Glomerular visceral epithelial cell (primary cell): ENCODE measurements around the gene RERE.

Experiments used
- DNase-seq: peaks from one replicate; pipeline ENCODE4 v3.0.0-alpha.2; 2016; ENCODE audit errors: extremely low spot score

Gene RERE

DNA sequence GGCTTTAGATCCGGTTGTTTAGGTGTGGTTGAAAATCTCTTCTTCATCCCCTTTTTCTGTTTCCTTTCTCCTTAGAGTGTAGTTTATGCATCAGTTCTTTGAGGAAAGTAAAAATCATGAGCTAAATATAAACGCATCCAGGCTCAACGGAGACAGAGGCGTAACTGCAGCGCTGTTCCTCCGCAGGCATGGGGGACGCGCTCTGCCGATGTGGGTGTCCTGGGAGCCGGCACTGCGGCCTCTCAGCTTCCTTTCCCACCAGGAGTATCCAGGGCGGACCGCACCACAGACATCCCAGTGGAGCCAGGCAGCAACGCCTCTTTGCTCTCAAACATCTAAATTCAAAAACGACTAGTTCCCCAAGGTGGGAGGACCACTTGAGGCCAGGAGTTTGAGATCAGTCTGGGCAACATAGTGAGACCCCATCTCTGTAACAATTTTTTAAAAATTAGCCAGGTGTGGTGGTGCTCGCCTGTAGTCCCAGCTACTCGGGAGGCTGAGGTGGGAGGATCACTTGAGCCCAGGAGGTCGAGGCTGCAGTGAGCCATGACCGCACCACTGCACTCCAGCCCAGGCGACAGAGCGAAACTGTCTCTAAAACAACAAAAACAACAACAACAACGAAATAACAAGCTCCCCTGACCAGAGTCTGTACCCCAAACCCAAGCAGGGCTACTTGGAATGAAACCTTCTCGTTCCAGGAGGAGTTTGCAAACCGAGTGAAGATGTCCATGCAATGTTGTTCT is 483.2 kb downstream of the RERE start:
- no peak for DNase-seq

- DNase-seq = no peak
Observed at GRCh38 chr1:8333246-8333987, 484.0 kb downstream of the RERE start.

DNA sequence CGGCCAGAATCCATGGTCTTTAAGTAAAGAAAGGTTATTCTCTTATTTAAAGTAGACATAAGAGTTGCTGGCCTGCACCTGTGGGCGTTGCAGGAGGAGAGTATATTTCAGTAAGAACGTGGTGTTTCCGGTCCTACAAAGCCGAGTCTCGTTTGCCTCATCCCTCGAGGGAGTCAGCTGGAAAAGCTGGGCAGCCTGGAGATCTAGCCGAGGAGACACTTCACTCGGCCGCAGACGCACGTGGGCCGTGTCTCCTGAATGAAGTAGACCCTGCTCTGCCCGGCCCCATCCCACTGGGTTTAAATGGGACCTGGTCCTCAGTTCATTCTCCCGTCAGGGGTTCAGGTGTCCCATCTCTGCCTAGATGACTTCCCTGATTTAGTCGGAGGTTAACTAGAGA is 484.6 kb downstream of the RERE start:
- DNase-seq = no peak

- DNase-seq = no peak
Observed at GRCh38 chr1:8330271-8331125, 486.9 kb downstream of the RERE start.

DNA sequence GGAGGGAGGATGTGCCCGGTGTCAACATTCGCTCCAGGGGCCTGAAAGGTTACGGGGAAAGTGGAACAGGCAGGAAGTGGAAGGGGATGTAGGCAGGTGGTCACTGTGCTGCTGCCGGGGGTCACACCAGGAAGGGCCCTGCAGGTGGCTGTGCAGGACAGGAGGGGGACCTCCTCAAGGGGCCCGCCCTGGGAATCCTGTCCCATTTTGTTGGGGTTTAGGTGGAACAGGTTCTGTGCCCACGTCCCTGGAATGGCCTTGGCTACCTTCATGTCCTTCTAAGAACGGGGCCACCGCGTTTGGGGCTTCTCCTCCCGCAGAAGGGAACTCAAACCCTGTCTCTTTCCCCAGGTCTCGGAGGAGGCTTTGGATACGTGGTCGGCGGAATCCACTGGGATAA is 487.6 kb downstream of the RERE start:
- DNase-seq = no peak

- no peak for DNase-seq
Observed at GRCh38 chr1:8329439-8329838, 488.0 kb downstream of the RERE start.

GRCh38 chr1:8328271-8328670 is 489.2 kb downstream of the RERE start:
- no peak for DNase-seq

DNA sequence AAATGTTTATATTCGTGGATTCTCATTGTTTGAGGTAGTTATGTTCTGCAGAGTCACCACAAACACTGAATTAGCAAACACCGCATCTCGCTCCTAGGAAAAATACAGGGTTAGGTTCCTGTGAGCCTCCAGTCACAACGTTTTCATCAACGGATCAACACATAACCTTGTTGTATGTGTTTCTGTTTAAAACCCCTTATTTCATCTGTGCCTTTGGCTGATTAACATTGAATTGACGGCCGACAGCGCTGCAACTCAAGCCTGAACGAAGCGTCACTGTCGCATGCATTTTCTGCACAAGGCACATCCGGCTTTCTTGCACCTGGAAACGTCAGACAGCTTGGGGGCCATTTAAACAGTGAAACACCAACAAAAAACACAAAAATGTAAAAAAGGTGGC is 491.2 kb downstream of the RERE start:
- DNase-seq = no peak

DNA sequence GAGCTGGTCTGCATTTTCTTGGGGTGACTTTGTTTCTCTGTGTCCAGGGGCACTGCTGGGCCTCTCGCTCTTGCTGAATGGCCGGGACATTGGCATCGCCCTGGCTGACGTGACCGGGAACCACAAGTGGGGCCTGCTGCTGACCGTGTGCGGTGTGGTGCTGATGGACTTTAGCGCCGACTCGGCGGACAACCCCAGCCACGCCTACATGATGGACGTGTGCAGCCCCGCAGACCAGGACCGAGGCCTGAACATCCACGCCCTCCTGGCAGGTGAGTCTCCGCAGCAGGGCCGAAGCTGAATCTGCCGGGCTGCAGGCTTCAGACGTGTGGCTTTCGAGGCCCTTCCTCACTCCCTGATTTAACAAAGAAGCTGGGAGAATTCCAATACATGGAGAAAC is 491.7 kb downstream of the RERE start:
- DNase-seq = no peak

DNA sequence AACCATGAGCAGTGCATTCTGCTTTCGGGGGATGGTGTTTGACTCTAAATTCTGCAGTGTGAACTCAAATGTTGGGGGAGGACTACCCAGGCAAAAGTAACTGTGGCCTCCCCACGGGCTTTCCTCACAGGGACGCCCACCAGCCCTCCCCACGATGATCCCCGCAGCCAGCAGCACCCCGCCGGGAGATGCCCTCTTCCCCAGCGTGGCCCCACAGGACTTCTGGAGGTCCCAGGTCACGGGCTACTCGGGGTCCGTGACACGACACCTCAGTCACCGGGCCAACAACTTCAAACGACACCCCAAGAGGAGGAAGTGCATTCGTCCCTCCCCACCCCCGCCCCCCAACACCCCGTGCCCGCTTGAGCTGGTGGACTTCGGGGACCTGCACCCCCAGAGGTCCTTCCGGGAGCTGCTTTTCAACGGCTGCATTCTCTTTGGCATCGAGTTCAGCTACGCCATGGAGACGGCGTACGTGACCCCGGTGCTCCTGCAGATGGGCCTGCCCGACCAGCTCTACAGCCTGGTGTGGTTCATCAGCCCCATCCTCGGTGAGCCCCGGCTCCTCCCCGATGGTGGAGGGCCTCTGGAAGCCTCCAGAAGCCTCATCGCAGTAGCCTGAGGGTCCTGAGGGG is 493.1 kb downstream of the RERE start:
- no peak for DNase-seq

GRCh38 chr1:8323706-8324105 is 493.7 kb downstream of the RERE start:
- DNase-seq = no peak

DNA sequence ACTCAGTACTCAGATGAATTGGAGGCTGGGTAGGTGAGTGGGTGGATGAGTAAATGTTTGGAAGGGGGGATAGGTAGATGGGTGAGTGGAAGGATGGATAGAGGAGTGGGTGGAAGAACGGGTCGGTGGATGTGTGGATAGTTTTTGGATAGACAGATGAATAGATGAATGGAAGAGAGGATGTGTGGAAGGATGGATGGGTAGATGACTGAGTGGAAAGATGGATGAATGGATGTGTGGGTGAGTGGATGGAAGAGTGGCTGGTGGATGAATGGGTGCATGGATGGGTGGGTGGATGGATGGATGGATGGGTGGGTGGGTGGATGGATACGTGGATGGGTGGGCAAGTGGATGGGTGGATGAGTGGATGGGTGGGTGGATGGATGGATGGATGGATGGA is 495.8 kb downstream of the RERE start:
- no peak for DNase-seq

- no peak for DNase-seq
Observed at GRCh38 chr1:8318436-8318835, 499.0 kb downstream of the RERE start.

DNA sequence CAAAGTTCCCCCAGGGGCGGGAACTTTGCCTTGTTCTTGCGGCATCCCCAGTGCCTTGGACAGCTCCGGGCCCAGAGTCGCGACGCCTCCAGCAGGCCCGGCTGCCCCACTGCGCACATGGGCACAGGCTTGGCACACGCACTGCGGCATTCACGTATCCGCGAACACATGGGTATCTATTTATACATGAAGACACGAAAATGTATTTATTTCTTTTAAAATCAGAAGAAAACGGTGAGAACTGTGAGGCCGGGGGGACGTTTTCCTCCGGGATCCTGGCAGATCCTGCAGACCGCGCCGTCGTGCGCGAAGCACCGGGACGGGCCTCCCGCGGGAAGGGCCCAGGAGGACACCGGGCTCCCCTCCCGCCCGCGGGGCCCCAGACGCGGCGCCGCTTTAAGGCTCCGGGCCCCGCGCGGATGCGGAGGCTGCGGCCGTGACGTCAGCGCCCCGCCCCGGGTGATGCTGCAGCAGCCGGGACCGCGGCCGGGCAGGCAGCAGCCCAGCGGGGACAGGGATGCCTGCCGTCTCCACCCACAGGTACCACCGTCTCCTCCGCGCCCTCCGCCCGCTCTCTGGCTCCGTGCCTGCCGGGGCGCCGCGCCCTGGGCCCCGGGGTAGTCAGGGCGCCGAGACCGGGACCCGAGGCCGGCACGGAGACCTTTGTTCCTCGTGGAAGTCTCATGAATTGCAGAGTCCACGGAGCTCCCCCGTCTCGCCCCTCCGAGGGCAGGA is 499.6 kb downstream of the RERE start, which contains the start of gene SLC45A1:
SLC45A1 (plus strand) TSS at position 468 of the 735 bp plus-strand sequence. CDS start 6,216 bp downstream, outside the sequence.
- DNase-seq = peak; percentile 57

DNA sequence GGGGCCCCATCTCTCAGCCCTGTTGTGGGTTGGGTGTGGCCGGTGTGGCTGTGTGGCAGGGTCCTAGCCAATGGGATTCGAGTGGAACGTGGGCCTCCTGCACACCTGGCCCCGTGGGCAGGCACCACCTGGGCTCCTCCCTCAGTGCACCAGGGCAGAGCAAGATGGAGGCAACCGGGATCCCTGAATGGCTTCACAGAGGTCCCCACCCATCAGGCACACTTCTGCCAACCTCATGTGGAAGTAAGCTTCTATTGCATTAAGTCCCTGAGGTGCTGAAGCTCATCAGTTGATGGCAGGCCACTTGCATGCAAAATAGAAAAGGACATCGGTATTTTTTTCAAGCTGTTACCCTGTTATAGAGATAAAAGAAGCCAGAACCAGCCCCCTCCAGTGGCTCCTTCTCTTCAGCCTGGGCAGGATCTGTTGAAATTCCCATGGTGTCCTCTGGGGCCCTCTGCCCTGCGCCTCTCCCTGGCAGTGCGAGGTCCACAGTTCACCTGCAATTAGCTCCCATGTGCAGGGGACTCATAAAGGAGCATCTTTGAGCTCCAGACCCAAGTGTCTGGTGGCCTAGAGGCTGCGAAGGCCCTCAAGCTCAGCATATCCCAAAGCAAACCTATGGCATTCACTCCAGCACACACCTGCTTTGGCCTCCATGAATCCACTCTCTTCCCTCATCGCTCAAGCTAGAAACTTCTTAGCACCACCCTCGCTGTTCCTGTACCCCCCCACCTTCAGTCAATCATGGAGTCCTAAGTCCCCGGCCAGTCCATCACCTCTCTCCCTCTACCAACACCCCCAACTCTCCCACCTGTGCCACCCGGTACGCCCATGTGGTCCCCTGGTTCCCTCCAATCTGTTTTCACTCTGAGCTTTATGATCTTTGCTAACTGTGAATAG is 501.6 kb downstream of the RERE start:
- no peak for DNase-seq

DNA sequence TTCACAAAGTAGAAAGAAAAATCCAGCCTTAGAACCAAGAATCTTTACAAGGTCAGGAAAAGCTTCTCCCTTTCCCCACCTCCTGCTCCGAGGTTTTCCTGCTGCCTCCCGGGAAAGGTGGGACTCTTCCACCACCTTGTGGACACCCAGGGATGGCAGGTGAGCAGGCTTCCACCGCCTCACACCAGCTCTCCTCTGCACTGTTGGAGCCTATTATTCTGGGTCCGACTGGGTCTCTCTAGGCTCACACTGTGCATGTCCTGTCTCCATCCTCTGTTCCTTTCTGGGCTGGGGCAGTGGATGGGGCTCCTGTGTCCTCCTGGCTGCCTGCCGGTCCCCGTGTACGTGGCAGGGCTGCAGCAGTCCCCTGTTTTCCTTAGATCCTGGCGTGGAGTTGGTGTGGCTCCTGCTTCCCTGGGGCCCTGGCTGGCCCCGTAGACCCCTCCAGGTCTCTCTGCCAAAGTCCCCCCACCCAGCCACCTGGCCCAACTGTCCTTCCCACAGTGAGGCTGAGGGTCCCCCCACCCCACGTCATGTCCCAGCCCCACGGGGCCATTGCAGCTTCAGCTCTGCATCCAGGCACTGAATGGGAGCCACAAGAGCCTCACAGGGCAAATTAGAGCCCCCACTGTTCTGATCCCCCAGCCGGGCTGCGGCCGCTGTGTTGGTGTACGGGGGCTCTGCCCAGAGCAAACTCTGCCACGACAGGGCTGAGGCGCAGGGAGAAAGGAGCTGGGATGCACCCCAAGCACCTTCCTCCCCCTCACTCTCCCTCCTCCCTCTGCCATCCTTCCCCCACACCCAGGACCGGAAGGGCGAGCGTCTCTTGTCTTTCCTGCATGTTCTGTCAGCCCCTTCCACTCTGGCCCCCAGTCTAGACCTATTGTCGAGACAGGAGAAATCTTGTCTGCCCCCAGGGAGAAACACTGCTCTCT is 502.8 kb downstream of the RERE start:
- DNase-seq = peak; percentile 79

- no peak for DNase-seq
Observed at GRCh38 chr1:8313231-8313630, 504.2 kb downstream of the RERE start.

DNA sequence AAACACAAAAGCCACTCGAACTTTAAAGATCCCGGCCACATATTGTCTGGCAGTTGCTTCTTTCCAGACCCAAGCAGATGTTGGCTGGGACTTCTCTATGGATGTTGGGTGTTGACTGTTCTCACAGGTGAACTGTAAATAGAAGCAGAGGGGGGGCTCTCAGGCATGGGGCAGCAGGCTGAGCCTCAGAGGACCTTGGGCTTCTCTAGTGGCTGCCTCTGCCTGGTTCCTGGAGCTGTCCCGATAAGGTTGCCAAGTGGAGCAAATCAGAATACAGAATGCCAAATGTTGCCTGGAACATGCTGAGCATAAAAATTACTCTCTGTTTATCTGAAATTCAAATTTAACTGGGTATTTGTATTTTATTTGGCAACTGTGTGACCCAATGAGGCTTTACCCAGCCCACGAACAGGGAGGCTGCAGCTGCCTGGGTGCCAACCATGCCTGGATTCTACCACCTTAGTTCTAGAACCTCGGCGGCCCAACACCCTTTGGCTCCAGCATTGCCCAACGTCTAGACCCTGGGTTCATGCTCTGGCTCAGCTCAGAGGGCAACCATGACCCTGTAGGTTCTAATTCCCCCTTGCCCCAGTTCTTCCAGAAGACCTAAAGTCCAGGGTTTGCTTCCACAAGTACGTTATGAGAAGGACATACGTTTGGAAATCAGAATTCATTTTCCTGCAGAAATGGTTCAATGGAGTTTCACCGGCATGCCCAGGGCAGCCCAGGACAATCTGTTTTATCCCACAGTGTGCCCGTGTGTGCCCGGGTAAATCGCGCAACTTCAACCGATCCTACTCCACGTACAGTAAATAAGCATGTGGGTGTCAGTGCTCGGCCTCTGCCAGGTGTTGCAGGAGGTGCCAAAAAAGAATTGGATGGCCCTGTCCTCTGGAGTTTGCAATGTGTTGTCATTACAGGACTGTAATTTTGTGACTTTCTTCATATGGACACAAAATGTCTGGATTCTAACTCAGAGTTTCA is 504.9 kb downstream of the RERE start:
- no peak for DNase-seq
